Stomach (tissue), 9 donors: ENCODE results near the gene ERC2. TPM values are rescaled to one million over a fixed set of nuclear protein-coding genes. Genes with fewer than 3 reads are reported as not detected.

ENCODE experiments used
- DNase-seq, 2 donors: peaks; one replicate each; pipeline versions ENCODE4 v3.0.0 to v3.0.0-alpha.2; 2013 to 2019
- H3K27ac ChIP-seq, 5 donors: fragments of 200-600 bp in 4 of 5; sonication (generic) in 4 of 5; one replicate each; pipeline ENCODE4 v1.5.1; 2013 to 2019; ENCODE audit warnings: mild to moderate bottlenecking in 1 of 5, moderate library complexity in 1 of 5
- H3K27me3 ChIP-seq, 3 donors: fragments of 200-600 bp; sonication (generic); one replicate each; pipeline ENCODE4 v1.5.1; 2017 to 2019; ENCODE audit warnings: mixed run types in 1 of 3
- H3K36me3 ChIP-seq, 4 donors: fragments of 200-600 bp; sonication (generic); 1 replicate in 3 of 4; 2 replicates in 1 of 4; pipeline ENCODE4 v1.5.1; 2016 to 2019
- H3K4me1 ChIP-seq, 4 donors: fragments of 200-600 bp; sonication (generic); one replicate each; pipeline ENCODE4 v1.5.1; 2016 to 2019
- H3K4me3 ChIP-seq, 4 donors: fragments of 200-600 bp; sonication (generic) in 3 of 4; one replicate each; pipeline ENCODE4 v1.5.1; 2016 to 2019; ENCODE audit warnings: mild to moderate bottlenecking in 1 of 4
- H3K9me3 ChIP-seq, 4 donors: fragments of 200-600 bp; sonication (generic); one replicate each; pipeline ENCODE4 v1.5.1; 2016 to 2019
- CTCF ChIP-seq, 7 experiments: fragments of 450-650 bp in 4 of 7; fragments of 200-600 bp in 3 of 7; sonication (generic) in 3 of 7; IDR thresholded peaks; one replicate each; pipeline ENCODE4 v1.5.1; 2016 to 2019; ENCODE audit warnings: antibody characterized with exemption in 7 of 7, control low read depth in 2 of 7, mild to moderate bottlenecking in 1 of 7
- EP300 ChIP-seq: sonication (generic); formaldehyde crosslinking; IDR thresholded peaks from one replicate; pipeline ENCODE4 v1.6.1; 2017; ENCODE audit warnings: antibody characterized with exemption
- POLR2A ChIP-seq, 4 donors: fragments of 450-650 bp; IDR thresholded peaks; one replicate each; pipeline ENCODE4 v1.6.1; 2016; ENCODE audit warnings: antibody characterized with exemption in 4 of 4, control low read depth in 2 of 4, mild to moderate bottlenecking in 1 of 4, moderate library complexity in 1 of 4
- POLR2AphosphoS5 ChIP-seq, 3 donors: sonication (generic); formaldehyde crosslinking; IDR thresholded peaks; one replicate each; pipeline ENCODE4 v1.6.1; 2016; ENCODE audit warnings: antibody characterized with exemption in 3 of 3
- WGBS, 5 donors: extraction: QIAGEN DNeasy Blood & Tissue Kit in 3 of 5; methylation state at CpG; one replicate each; pipeline versions ENCODE4 v1.1.5 to v1.1.7; 2013 to 2018; 5-methylcytosine and 5-hydroxymethylcytosine counted together
- intact Hi-C: fragments of 100-400 bp; cut with DNase I; formaldehyde crosslinking; loops from one replicate; pipeline ENCODE4 v1.15.1; 2023; ENCODE audit warnings: low total_unique reads
- polyA plus RNA-seq, 3 donors: library from polyadenylated mRNA; stranded (reverse); fragments of 200-250 nt; gene quantifications; one replicate each; pipeline ENCODE4 v1.2.3, GENCODE V29; 2013
- total RNA-seq, 5 donors: library from RNA; depleted of rRNA; stranded (reverse); fragments of >200 nt; gene quantifications; one replicate each; pipeline versions ENCODE4 v1.1.0 to v1.2.3, GENCODE V29; 2014 to 2016
- donor health status: healthy with polysubstance abuse.
- donor health status: Bipolar disorder and iron deficiency.
- donor health status: healthy.

The ERC2 gene
- total and polyA plus RNA-seq, 8 donors = 0.43 to 3.1 (median 1.3) TPM; not detected in 2

GRCh38 chr3:56467108-56467507 is 1.2 kb downstream of the ERC2 start:
- 1 to 4% (median 2%) methylated on average over 14 of the region's 14 CpGs for WGBS, 5 donors
- Histone ChIP-seq H3K4me3 (peak overlapping the region; percentile 54 to 62 (median 58)), H3K9me3 (no peaks in the 10 kb centered on the region), H3K36me3 (no peaks in the 10 kb centered on the region), H3K4me1 (peaks cover 5 to 21% (median 17%) of the 10 kb centered on the region in 4 donors), H3K27me3 (peaks cover 0 to 46% (median 38%) of the 10 kb centered on the region in 3 donors), H3K27ac (no peak overlapping the region)
- intact Hi-C loops = no loop called here
- peak; percentile 85 to 95 for DNase-seq
- TF ChIP-seq CTCF (IDR thresholded peaks at IDR 0.05) (no peak), EP300 (no peak), POLR2AphosphoS5 (IDR thresholded peaks at IDR 0.05) (no peak), POLR2A (IDR thresholded peaks at IDR 0.05) (no peak)

- H3K27ac ChIP-seq = no peak overlapping the region
Measured at GRCh38 chr3:56459719-56460118, 8.5 kb downstream of the ERC2 start.

GRCh38 chr3:56459104-56459496 is 9.2 kb downstream of the ERC2 start:
- peaks cover 0 to 14% (median 4%) of the 10 kb centered on the region in 3 donors for H3K27me3 ChIP-seq
- H3K36me3 ChIP-seq = no peaks in the 10 kb centered on the region
- no peak overlapping the region for H3K27ac ChIP-seq
- H3K9me3 ChIP-seq = no peaks in the 10 kb centered on the region
- intact Hi-C loops = no loop called here
- 56 to 70% (median 64%) methylated on average over 1 of the region's 1 CpG for WGBS, 5 donors
- no peak for TF ChIP-seq CTCF (IDR thresholded peaks at IDR 0.05)
- TF ChIP-seq EP300 = no peak
- TF ChIP-seq POLR2A (IDR thresholded peaks at IDR 0.05) = no peak
- TF ChIP-seq POLR2AphosphoS5 (IDR thresholded peaks at IDR 0.05) = no peak
- no peaks in the 10 kb centered on the region for H3K4me1 ChIP-seq
- H3K4me3 ChIP-seq = no peak overlapping the region
- no peak for DNase-seq

More at GRCh38 chr3:56459719-56460118, 8.5 kb downstream of the ERC2 start:
- Histone ChIP-seq H3K27me3 (peaks cover 0 to 14% (median 4%) of the 10 kb centered on the region in 3 donors), H3K4me3 (no peak overlapping the region), H3K36me3 (no peaks in the 10 kb centered on the region), H3K4me1 (no peaks in the 10 kb centered on the region), H3K9me3 (no peaks in the 10 kb centered on the region)
- intact Hi-C loops = no loop called here
- DNase-seq = no peak
- 44 to 60% (median 46%) methylated on average over 3 of the region's 3 CpGs for WGBS, 5 donors
- TF ChIP-seq CTCF (IDR thresholded peaks at IDR 0.05) (no peak), POLR2AphosphoS5 (IDR thresholded peaks at IDR 0.05) (no peak), EP300 (no peak), POLR2A (IDR thresholded peaks at IDR 0.05) (no peak)

- Histone ChIP-seq H3K9me3 (no peaks in the 10 kb centered on the region), H3K4me3 (no peak overlapping the region), H3K36me3 (no peaks in the 10 kb centered on the region), H3K4me1 (no peaks in the 10 kb centered on the region), H3K27ac (no peak overlapping the region), H3K27me3 (peaks cover 0 to 17% (median 4%) of the 10 kb centered on the region in 3 donors)
- DNase-seq = no peak
- no peak for TF ChIP-seq POLR2AphosphoS5 (IDR thresholded peaks at IDR 0.05)
- TF ChIP-seq POLR2A (IDR thresholded peaks at IDR 0.05) = no peak
- TF ChIP-seq EP300 = no peak
- no peak for TF ChIP-seq CTCF (IDR thresholded peaks at IDR 0.05)
- 61 to 73% (median 65%) methylated on average over 12 of the region's 12 CpGs for WGBS, 5 donors
- intact Hi-C loops = no loop called here
Measured at GRCh38 chr3:56458496-56459103, 9.7 kb downstream of the ERC2 start.
